Endodermal cell (in vitro differentiated cells): Measurements from ENCODE around the gene KHK. TPM values are rescaled to one million over a fixed set of nuclear protein-coding genes. Genes with fewer than 3 reads are reported as not detected.

Experiments
- DNase-seq: peaks from one replicate; pipeline ENCODE4 v3.0.0-alpha.2; 2017
- H3K27ac ChIP-seq: 2 replicates; pipeline ENCODE4 v1.5.1; 2013; ENCODE audit warnings: mild to moderate bottlenecking, low read depth, low read length, moderate library complexity
- H3K27me3 ChIP-seq: 2 replicates; pipeline ENCODE4 v1.6.1; 2013; ENCODE audit warnings: mild to moderate bottlenecking, low read length, moderate library complexity; ENCODE audit not compliant: insufficient read depth, control insufficient read depth, poor library complexity, severe bottlenecking
- H3K36me3 ChIP-seq: 2 replicates; pipeline ENCODE4 v1.7.0; 2013; ENCODE audit warnings: mild to moderate bottlenecking, low read length, moderate library complexity; ENCODE audit not compliant: control insufficient read depth, insufficient read depth
- H3K4me1 ChIP-seq: one replicate; pipeline ENCODE4 v1.7.0; 2013; ENCODE audit warnings: low read length; ENCODE audit not compliant: control insufficient read depth, insufficient read depth
- H3K4me3 ChIP-seq: 2 replicates; pipeline ENCODE4 v1.5.1; 2013; ENCODE audit warnings: mild to moderate bottlenecking, low read length, moderate library complexity
- H3K9ac ChIP-seq: 2 replicates; pipeline ENCODE4 v1.6.1; 2013; ENCODE audit warnings: mild to moderate bottlenecking, low read length, moderate library complexity; ENCODE audit not compliant: poor library complexity, severe bottlenecking; ENCODE audit errors: extremely low read depth
- H3K9me3 ChIP-seq: 2 replicates; pipeline ENCODE4 v1.6.1; 2013; ENCODE audit warnings: mild to moderate bottlenecking, low read length, moderate library complexity; ENCODE audit not compliant: control insufficient read depth
- H3K27ac Mint-ChIP-seq: 2 replicates; pipeline ENCODE4 v1.8.0; 2020; ENCODE audit warnings: mixed read lengths
- H3K27me3 Mint-ChIP-seq: 2 replicates; pipeline ENCODE4 v1.8.0; 2021; ENCODE audit warnings: mild to moderate bottlenecking, mixed read lengths; ENCODE audit not compliant: insufficient read depth
- H3K36me3 Mint-ChIP-seq: 2 replicates; pipeline ENCODE4 v1.8.0; 2020; ENCODE audit warnings: low read depth, mixed read lengths
- H3K4me1 Mint-ChIP-seq: 2 replicates; pipeline ENCODE4 v1.8.0; 2020; ENCODE audit warnings: mixed read lengths
- H3K4me3 Mint-ChIP-seq: 2 replicates; pipeline ENCODE4 v1.8.0; 2020; ENCODE audit warnings: mild to moderate bottlenecking, moderate library complexity, mixed read lengths
- H3K9me3 Mint-ChIP-seq: 2 replicates; pipeline ENCODE4 v1.8.0; 2020; ENCODE audit warnings: mild to moderate bottlenecking, mixed read lengths
- WGBS, 2 experiments: methylation state at CpG; one replicate each; pipeline versions ENCODE4 v1.1.5 to v1.1.7; 2013; ENCODE audit warnings: missing lambda C conversion rate in 2 of 2, mixed read lengths in 1 of 2; ENCODE audit not compliant: insufficient coverage in 1 of 2, insufficient read length in 1 of 2; 5-methylcytosine and 5-hydroxymethylcytosine counted together
- total RNA-seq, 2 donors: library from RNA; stranded (reverse); fragmentation: NEBNext Ultra II Directional in 1 of 2; extraction: Animal tissue kit (Norgen Biotek cat#: 25700) in 1 of 2; gene quantifications; 2 replicates in 1 of 2; 3 replicates in 1 of 2; pipeline ENCODE4 v1.2.1, GENCODE V29; 2021
- TF ChIP-seq, protein P1 (sequence below): fragments of 200-600 bp; sonication (generic); conservative IDR thresholded peaks from 2 replicates; pipeline ENCODE4 v1.5.0; 2021; ENCODE audit warnings: antibody characterized with exemption, mild to moderate bottlenecking

The KHK gene
- total RNA-seq, 2 donors from 2014 or later: 3.3 to 3.9 TPM

DNA sequence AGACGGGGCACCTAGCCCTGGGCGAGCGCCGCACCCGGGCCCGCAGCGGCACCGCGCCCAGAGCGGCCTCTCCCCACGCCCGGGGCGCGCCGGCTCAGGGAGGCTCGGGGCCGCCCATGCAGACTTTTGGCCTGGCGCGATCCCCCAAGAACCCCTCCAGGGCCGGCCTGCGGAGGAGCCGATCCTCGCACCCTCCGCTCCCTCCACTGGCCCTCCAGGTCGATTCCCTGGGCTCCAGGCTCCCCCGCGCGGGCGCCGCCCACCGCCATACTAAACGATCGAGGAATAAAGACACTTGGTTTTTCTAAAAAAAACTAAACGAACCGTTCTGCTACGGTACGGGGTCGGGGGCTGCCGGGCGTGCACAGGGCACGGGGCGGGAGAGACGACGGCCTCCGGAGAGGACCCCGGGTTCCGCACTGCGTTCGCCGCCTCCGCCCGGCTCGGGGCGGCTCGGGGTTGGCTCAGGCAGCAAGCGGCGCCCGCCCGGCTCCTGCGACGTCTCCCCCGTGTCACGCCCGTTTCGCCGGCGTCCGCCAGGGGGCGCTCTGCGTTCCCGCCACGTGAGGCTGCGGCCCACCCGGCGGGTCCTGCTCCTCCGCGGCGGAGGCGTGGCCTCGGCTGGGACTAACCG, 365 bp upstream of the KHK start:
- H3K4me1 ChIP-seq: no peaks in the 10 kb centered on the region
- 0% methylated on average over 32 to 81 of the region's 81 CpGs for WGBS, 2 experiments
- Mint-ChIP-seq H3K27me3 (peaks cover 28% of the 10 kb centered on the region), H3K9me3 (no peaks in the 10 kb centered on the region), H3K27ac (no peak overlapping the region), H3K36me3 (no peaks in the 10 kb centered on the region), H3K4me1 (peaks cover 9% of the 10 kb centered on the region), H3K4me3 (peak overlapping the region; percentile 58)
- H3K27ac ChIP-seq: no peak overlapping the region
- DNase-seq: peak; percentile 99
- peak overlapping the region; percentile 81 for H3K4me3 ChIP-seq
- TF ChIP-seq, protein P1, sequence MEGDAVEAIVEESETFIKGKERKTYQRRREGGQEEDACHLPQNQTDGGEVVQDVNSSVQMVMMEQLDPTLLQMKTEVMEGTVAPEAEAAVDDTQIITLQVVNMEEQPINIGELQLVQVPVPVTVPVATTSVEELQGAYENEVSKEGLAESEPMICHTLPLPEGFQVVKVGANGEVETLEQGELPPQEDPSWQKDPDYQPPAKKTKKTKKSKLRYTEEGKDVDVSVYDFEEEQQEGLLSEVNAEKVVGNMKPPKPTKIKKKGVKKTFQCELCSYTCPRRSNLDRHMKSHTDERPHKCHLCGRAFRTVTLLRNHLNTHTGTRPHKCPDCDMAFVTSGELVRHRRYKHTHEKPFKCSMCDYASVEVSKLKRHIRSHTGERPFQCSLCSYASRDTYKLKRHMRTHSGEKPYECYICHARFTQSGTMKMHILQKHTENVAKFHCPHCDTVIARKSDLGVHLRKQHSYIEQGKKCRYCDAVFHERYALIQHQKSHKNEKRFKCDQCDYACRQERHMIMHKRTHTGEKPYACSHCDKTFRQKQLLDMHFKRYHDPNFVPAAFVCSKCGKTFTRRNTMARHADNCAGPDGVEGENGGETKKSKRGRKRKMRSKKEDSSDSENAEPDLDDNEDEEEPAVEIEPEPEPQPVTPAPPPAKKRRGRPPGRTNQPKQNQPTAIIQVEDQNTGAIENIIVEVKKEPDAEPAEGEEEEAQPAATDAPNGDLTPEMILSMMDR: peak; percentile 92
- no peaks in the 10 kb centered on the region for H3K36me3 ChIP-seq
- peak overlapping the region; percentile 66 for H3K9ac ChIP-seq
- H3K27me3 ChIP-seq: peaks cover 26% of the 10 kb centered on the region
- H3K9me3 ChIP-seq: no peaks in the 10 kb centered on the region

DNA sequence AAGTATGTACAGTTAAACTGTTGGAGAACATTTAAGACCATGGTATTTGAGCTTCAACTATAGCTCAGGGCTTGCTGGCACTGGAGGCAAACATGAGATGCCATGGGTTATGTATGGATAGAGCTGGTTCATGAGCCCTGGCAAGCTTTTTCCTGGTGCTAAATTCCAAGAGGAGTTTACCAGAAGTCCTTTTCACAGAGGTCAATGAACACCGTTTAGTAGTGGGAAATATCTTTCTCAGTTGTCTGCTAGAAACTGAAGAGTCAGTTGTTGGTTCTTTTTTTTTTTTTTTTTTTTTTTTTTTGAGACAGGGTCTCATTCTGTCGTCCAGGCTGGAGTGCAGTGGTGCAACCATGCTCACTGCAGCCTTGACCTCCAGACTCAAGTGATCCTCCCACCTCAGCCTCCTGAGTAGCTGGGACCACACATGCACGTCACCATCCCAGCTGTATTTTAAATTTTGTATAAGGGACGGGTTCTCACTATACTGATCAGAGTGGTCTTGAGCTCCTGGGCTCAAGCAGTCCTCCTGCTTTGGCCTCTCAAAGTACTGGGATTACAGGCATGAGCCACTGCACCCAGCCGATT, 1.3 kb downstream of the KHK start:
- H3K27ac Mint-ChIP-seq: no peak overlapping the region
- no peak overlapping the region for H3K9ac ChIP-seq
- H3K4me3 Mint-ChIP-seq: no peak overlapping the region
- no peak overlapping the region for H3K27ac ChIP-seq
- no peaks in the 10 kb centered on the region for H3K36me3 ChIP-seq
- peaks cover 4% of the 10 kb centered on the region for H3K4me1 Mint-ChIP-seq
- no peaks in the 10 kb centered on the region for H3K9me3 ChIP-seq
- no peaks in the 10 kb centered on the region for H3K36me3 Mint-ChIP-seq
- H3K4me3 ChIP-seq: no peak overlapping the region
- peaks cover 28% of the 10 kb centered on the region for H3K27me3 Mint-ChIP-seq
- no peak for DNase-seq
- 85 to 89% methylated on average over 3 to 5 of the region's 5 CpGs for WGBS, 2 experiments
- TF ChIP-seq, protein P1: no peak
- H3K9me3 Mint-ChIP-seq: no peaks in the 10 kb centered on the region
- H3K4me1 ChIP-seq: no peaks in the 10 kb centered on the region
- peaks cover 26% of the 10 kb centered on the region for H3K27me3 ChIP-seq

DNA sequence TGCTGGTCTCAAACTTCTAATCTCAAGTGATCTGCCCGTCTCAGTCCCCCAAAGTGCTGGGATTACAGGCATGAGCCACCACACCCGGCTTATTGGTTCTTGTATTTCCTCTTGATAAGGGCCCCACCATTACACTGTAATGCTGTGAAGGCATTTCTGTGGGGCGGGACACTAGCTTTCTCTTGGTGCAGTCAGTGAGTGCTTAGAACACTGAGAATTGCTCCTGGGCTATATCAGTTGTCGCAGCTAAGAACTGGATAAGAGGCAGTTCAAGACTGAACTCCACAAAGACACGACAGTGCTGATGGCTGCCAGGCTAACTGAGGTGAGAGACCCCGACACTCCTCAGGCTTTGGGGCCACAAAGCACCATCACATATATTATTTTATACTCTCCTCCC, 2.1 kb downstream of the KHK start:
- H3K36me3 Mint-ChIP-seq: no peaks in the 10 kb centered on the region
- H3K27me3 Mint-ChIP-seq: peaks cover 28% of the 10 kb centered on the region
- no peak for DNase-seq
- no peak overlapping the region for H3K27ac Mint-ChIP-seq
- Histone ChIP-seq H3K36me3 (no peaks in the 10 kb centered on the region), H3K27ac (no peak overlapping the region), H3K4me1 (no peaks in the 10 kb centered on the region), H3K4me3 (no peak overlapping the region), H3K9ac (no peak overlapping the region), H3K9me3 (no peaks in the 10 kb centered on the region), H3K27me3 (peaks cover 26% of the 10 kb centered on the region)
- 90 to 95% methylated on average over 5 to 6 of the region's 6 CpGs for WGBS, 2 experiments
- no peaks in the 10 kb centered on the region for H3K9me3 Mint-ChIP-seq
- peaks cover 4% of the 10 kb centered on the region for H3K4me1 Mint-ChIP-seq
- H3K4me3 Mint-ChIP-seq: no peak overlapping the region
- TF ChIP-seq, protein P1: no peak
